Mucosa of descending colon (tissue), 3 donors: ENCODE results near the gene RNF115. TPM values are rescaled to one million over a fixed set of nuclear protein-coding genes. Genes with fewer than 3 reads are reported as not detected.
"Not testable (repeated sequence)": the region's sequence is repeated elsewhere in the genome, so short reads cannot be mapped to it uniquely, and the experiment has no call there.

ENCODE experiments used
- ATAC-seq: fragments of 200-7000 bp; cut with Tn5 transposase; one replicate; pipeline ENCODE4 v1.9.1; 2020; ENCODE audit warnings: mild to moderate bottlenecking, moderate library complexity
- DNase-seq, 3 donors: peaks; one replicate each; pipeline ENCODE4 v3.0.0-alpha.2; 2020
- H3K36me3 ChIP-seq: fragments of 200-600 bp; one replicate; pipeline ENCODE4 v1.8.0; 2021; ENCODE audit warnings: low read depth, mild to moderate bottlenecking
- H3K4me1 ChIP-seq: fragments of 200-600 bp; one replicate; pipeline ENCODE4 v1.8.0; 2021; ENCODE audit warnings: low read depth, mild to moderate bottlenecking
- H3K4me3 ChIP-seq: fragments of 200-600 bp; one replicate; pipeline ENCODE4 v1.8.0; 2021; ENCODE audit warnings: mild to moderate bottlenecking
- H3K9me3 ChIP-seq: fragments of 200-600 bp; one replicate; pipeline ENCODE4 v1.8.0; 2021; ENCODE audit warnings: mild to moderate bottlenecking
- intact Hi-C, 2 donors: fragments of 100-400 bp; cut with DNase I in 1 of 2; cut with micrococcal nuclease in 1 of 2; formaldehyde crosslinking; loops; one replicate each; pipeline versions ENCODE4 v1.11.0 to v1.11.1; 2022; cut with DNase I, micrococcal nuclease
- total RNA-seq, 3 donors: library from RNA; stranded (reverse); fragmentation: NEBNext Ultra II Directional in 2 of 3; extraction: Animal tissue kit (Norgen Biotek cat#: 25700) in 2 of 3; gene quantifications; one replicate each; pipeline versions ENCODE4 v1.2.1 to v1.2.4, GENCODE V29; 2021 to 2023
- TF ChIP-seq, protein P1 (sequence below): fragments of 200-600 bp; IDR thresholded peaks from one replicate; pipeline ENCODE4 v1.8.0; 2022; ENCODE audit warnings: antibody characterized with exemption, mild to moderate bottlenecking
- donor health status: DM: no; HTN: no; CAD: no; lungs with moderate emphysema.
- donor health status: DM: no; HTN: no; CAD: no.
- donor health status: DM: no; HTN: yes; CAD: no.

The RNF115 gene
- total RNA-seq, 3 donors from 2014 or later = 8.3 to 13.6 (median 8.8) TPM

DNA sequence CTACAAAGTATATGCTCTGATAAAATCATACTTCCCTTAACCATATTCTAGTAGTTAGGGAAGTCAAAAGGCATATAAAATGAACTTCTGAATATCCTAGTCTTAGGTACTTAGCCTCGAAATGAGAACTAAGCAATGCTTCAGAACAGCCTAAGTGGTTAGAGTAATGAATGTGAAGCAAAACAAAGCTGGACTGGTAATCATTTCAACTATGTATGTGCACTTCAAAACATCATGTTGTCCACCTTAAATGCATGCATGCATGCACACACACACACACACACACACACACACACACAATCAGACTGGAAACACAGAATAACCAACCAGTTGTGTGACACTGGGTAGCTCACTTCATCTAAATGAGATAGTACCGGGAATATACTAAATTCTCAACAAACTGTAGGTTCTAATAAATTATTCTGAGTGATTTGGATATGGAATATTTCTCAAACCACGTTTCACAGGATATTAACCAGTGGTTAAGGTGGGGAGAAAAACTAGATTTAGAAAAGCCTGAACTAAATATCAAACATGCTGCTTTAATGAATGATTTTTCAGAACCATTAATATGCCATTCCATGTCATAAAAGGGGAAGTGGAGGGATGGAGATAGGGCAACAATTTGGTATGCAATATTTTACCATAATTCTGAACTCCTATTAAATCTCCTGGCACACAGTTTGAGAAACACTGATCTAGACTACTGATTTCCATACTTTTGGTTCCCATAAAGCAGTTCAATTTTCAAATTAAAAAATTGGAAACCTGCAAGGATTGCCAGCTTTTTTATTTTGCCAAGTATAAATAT lies 19.5 kb downstream of the RNF115 start:
- intact Hi-C loops = no loop called here
- DNase-seq (no peak), ATAC-seq (no peak)
- H3K4me1 ChIP-seq = no peaks in the 10 kb centered on the region
- H3K4me3 ChIP-seq = no peak overlapping the region
- no peaks in the 10 kb centered on the region for H3K9me3 ChIP-seq
- H3K36me3 ChIP-seq = no peaks in the 10 kb centered on the region
- TF ChIP-seq, protein P1, sequence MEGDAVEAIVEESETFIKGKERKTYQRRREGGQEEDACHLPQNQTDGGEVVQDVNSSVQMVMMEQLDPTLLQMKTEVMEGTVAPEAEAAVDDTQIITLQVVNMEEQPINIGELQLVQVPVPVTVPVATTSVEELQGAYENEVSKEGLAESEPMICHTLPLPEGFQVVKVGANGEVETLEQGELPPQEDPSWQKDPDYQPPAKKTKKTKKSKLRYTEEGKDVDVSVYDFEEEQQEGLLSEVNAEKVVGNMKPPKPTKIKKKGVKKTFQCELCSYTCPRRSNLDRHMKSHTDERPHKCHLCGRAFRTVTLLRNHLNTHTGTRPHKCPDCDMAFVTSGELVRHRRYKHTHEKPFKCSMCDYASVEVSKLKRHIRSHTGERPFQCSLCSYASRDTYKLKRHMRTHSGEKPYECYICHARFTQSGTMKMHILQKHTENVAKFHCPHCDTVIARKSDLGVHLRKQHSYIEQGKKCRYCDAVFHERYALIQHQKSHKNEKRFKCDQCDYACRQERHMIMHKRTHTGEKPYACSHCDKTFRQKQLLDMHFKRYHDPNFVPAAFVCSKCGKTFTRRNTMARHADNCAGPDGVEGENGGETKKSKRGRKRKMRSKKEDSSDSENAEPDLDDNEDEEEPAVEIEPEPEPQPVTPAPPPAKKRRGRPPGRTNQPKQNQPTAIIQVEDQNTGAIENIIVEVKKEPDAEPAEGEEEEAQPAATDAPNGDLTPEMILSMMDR = no peak

DNA sequence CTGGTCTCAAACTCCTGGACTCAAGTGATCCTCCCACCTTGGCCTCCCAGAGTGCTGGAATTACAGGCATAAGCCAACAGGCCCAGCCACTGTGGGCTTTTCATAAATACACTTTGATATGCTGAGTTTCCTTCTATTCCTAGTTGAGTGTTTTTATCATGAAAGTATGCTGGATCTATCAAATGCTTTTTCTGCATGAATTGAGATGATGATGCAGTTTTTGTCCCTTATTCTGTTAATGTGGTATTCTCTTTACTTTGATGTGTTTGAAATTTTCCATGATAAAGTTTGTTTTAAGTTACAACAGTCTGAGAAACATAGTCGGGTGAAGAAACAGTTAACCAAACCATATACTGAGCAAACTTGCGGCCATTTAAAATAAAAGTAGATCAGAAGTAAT lies 24.1 kb downstream of the RNF115 start:
- ATAC-seq (no peak), DNase-seq (no peak)
- H3K9me3 ChIP-seq = peaks cover 17% of the 10 kb centered on the region
- no peaks in the 10 kb centered on the region for H3K36me3 ChIP-seq
- TF ChIP-seq, protein P1 = no peak
- no peaks in the 10 kb centered on the region for H3K4me1 ChIP-seq
- H3K4me3 ChIP-seq = no peak overlapping the region
- intact Hi-C loops = no loop called here

DNA sequence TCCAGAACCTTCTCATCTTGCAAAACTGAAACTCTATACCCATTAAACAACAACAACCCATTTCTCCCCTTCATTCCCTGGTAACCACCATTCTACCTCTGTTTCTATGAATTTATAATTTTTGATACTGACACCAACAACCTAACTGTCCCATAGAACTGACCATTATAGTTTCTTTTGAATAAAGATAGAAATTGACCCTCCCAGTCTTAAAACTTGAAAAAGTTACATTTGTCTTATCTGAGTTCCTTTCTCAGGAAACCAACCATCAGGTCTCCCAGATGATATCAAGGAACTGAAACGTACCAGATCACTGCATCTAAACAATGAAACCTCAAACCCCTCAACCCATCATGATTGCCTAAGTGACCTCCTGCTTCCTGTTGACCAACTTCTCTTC lies 27.1 kb downstream of the RNF115 start:
- no peaks in the 10 kb centered on the region for H3K4me1 ChIP-seq
- ATAC-seq = no peak
- no peaks in the 10 kb centered on the region for H3K36me3 ChIP-seq
- no peak for DNase-seq
- TF ChIP-seq, protein P1 = no peak
- intact Hi-C loops = no loop called here
- peaks cover 17% of the 10 kb centered on the region for H3K9me3 ChIP-seq
- no peak overlapping the region for H3K4me3 ChIP-seq

DNA sequence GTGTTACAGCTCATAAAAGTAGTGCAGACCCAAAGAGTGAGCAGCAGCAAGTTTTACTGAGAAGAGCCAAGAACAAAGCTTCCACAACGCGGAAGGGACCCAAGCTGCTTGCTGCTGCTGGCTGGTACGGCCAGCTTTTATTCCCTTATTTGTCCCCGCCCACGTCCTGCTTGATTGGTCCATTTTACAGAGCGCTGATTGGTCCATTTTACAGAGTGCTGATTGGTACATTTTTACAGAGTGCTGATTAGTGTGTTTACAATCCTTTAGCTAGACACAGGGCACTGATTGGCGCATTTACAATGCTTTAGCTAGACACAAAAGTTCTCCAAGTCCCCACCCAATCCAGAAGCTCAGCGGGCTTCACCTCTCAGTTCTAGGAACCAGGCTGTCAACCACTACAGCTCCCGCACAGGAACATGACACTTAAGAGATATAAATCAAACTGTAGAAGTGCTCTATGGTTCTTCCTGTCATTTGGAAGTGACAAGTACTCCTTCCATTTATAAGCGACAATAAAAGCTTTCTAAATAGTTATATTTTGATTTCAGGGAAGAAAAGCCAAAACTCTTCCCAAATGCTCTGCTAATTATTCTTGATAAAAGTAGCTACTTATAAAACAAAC lies 28.5 kb downstream of the RNF115 start:
- Histone ChIP-seq H3K36me3 (no peaks in the 10 kb centered on the region), H3K4me1 (no peaks in the 10 kb centered on the region), H3K9me3 (peaks cover 17% of the 10 kb centered on the region), H3K4me3 (no peak overlapping the region)
- TF ChIP-seq, protein P1 = no peak
- DNase-seq = no peak
- intact Hi-C loops = no loop called here
- no peak for ATAC-seq

DNA sequence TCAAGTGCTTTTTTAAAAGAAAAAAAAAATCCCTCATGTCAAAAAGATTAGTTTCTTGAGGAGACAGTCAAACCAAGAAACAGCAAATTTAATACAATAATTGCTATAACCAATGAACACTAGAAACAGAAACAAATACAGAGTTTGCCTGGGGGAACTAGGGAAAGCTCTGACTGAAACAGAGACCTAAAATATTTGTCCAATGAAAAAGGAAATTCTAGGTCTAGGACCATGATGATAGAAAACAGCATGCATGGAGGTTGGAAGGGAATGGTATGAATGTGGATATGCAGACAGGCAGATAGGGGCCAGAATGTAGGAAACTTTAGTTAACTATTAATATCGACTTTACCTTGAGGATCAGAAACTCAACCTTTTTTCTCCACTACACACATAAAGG lies 31.4 kb downstream of the RNF115 start:
- no peaks in the 10 kb centered on the region for H3K4me1 ChIP-seq
- TF ChIP-seq, protein P1 = no peak
- intact Hi-C loops = no loop called here
- H3K36me3 ChIP-seq = no peaks in the 10 kb centered on the region
- H3K4me3 ChIP-seq = no peak overlapping the region
- H3K9me3 ChIP-seq = peaks cover 13% of the 10 kb centered on the region
- no peak for ATAC-seq
- DNase-seq = no peak

DNA sequence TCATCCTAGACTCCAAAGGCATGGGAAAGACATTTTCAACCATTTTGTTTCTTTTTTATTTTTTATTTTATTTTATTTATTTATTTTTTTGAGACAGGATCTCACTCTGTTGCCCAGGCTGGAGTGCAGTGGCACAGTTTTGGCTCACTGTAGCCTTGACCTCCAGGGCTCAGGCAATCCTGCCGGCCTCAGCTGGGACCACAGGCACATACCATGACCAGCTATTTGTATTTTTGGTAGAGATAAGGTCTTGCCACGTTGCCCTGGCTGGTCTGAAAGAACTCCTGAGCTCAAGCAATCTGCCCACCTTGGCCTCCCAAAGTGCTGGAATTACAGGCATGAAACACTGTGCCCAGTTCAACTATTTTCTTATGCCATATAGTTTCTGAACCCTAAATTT lies 32.0 kb downstream of the RNF115 start:
- not testable (repeated sequence) for ATAC-seq

More for the DNA sequence above, 32.0 kb downstream of the RNF115 start:
- H3K36me3 ChIP-seq, intact Hi-C loops, DNase-seq, H3K9me3 ChIP-seq, H3K4me3 ChIP-seq, H3K4me1 ChIP-seq: not testable (repeated sequence)
